Subcutaneous abdominal adipose tissue (tissue), 5 donors: ENCODE measurements around the gene NAP1L5.

Source experiments
- H3K27ac ChIP-seq: one replicate; pipeline ENCODE4 v1.7.0; 2013; ENCODE audit warnings: low read depth, mild to moderate bottlenecking, inconsistent platforms, low read length, moderate library complexity
- H3K27me3 ChIP-seq, 5 donors: one replicate each; pipeline ENCODE4 v1.7.0; 2013; ENCODE audit warnings: low read length in 5 of 5, inconsistent platforms in 1 of 5; ENCODE audit not compliant: control insufficient read depth in 5 of 5, insufficient read depth in 4 of 5
- H3K36me3 ChIP-seq, 5 donors: one replicate each; pipeline ENCODE4 v1.7.0; 2013; ENCODE audit warnings: low read length in 5 of 5; ENCODE audit not compliant: control insufficient read depth in 5 of 5, insufficient read depth in 5 of 5
- H3K4me1 ChIP-seq, 5 donors: one replicate each; pipeline ENCODE4 v1.7.0; 2013; ENCODE audit warnings: low read length in 5 of 5, mild to moderate bottlenecking in 3 of 5, moderate library complexity in 1 of 5; ENCODE audit not compliant: control insufficient read depth in 5 of 5, insufficient read depth in 5 of 5
- H3K4me3 ChIP-seq, 5 donors: one replicate each; pipeline ENCODE4 v1.7.0; 2013; ENCODE audit warnings: low read length in 5 of 5, low read depth in 1 of 5
- H3K9ac ChIP-seq, 5 donors: one replicate each; pipeline ENCODE4 v1.7.0; 2013; ENCODE audit warnings: low read length in 5 of 5, mild to moderate bottlenecking in 4 of 5, moderate library complexity in 3 of 5
- H3K9me3 ChIP-seq, 5 donors: one replicate each; pipeline ENCODE4 v1.7.0; 2013; ENCODE audit warnings: low read length in 5 of 5; ENCODE audit not compliant: control insufficient read depth in 5 of 5
- donor health status: healthy.
- donor health status: healthy.
- donor health status: healthy.
- donor health status: healthy.
- donor health status: healthy.

The NAP1L5 gene

DNA sequence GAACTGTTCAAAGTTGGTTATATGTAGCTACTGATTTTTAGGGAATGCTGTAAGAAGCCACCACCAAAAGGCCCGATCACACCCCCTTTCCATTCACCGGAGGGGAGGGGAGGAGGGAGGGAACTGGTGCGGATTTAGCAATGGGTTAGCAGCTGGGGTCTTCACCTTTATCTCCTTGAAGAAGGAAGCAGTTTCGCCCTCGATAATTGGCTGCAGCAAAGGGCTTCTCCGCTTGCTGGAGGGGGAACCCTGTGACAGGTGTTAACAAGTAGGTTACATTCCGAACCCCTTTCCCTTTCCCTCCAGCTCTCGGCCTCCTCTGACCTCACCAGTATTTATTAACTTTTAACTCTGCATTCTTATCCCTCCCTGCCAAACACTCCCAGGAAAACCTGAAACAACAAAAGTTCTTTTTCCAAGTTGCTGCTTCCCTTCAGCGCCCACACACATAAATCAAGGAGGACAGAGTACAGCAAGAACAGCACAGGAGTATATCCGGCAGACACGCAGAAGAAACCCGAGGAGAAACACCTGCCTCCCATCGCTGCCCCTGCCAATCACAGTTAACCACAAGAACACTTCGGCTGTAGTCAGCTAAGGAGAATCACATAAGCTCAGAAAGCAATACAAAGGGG, 39.8 kb upstream of the NAP1L5 start:
- Histone ChIP-seq H3K9ac (peak overlapping the region in 1 of 5 donors; percentile 6), H3K9me3 (no peaks in the 10 kb centered on the region), H3K27ac (peak overlapping the region; percentile 53), H3K36me3 (peaks cover 34 to 85% (median 56%) of the 10 kb centered on the region in 5 donors), H3K4me1 (peaks cover 0 to 56% (median 24%) of the 10 kb centered on the region in 5 donors), H3K27me3 (no peaks in the 10 kb centered on the region), H3K4me3 (no peak overlapping the region)

DNA sequence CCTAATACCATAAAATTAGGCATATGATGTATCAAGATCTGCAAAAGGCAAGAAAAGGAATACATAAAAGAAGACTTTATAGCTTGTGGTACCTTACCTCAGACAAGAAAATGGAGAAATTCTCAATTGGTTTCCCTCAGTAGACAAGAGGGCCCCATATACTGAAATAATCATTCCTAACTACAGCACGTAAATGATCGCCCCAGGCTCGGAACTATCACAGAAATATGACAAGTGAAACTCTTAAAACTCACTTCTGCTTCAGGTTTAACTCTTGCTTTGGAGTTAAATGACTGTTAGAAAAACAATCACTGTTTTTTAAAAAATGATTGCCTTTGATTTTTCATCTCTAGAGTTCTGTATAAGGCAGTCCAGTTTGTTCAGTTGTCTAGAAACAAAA, 38.6 kb upstream of the NAP1L5 start:
- Histone ChIP-seq H3K27ac (peak overlapping the region; percentile 57), H3K9ac (no peak overlapping the region)

DNA sequence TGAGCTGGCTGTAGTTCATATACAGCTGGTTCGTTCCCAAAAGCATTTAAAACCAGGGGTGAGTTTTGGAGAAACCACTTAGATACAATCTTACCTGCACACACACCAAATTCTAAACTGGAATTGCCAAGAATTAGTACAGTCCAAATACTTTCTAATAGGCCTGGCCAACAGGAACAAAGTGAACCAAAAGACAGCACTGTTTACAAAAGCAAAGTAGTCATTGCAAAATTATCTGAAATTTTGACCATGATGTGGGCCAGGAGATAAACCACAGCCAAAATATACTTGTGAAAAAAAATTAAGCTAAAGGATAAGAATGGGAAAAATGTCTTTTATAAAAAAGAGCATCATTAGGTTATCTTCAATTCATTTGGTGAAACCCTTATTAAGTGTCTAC, 37.9 kb upstream of the NAP1L5 start:
- Histone ChIP-seq H3K4me3 (no peak overlapping the region), H3K27ac (peak overlapping the region; percentile 57), H3K4me1 (peaks cover 0 to 61% (median 27%) of the 10 kb centered on the region in 5 donors), H3K36me3 (peaks cover 23 to 81% (median 59%) of the 10 kb centered on the region in 5 donors), H3K9me3 (no peaks in the 10 kb centered on the region), H3K27me3 (no peaks in the 10 kb centered on the region), H3K9ac (no peak overlapping the region)

More for the DNA sequence above, 38.6 kb upstream of the NAP1L5 start:
- Histone ChIP-seq H3K36me3 (peaks cover 30 to 81% (median 59%) of the 10 kb centered on the region in 5 donors), H3K27me3 (no peaks in the 10 kb centered on the region), H3K4me1 (peaks cover 0 to 60% (median 27%) of the 10 kb centered on the region in 5 donors), H3K4me3 (no peak overlapping the region), H3K9me3 (no peaks in the 10 kb centered on the region)

DNA sequence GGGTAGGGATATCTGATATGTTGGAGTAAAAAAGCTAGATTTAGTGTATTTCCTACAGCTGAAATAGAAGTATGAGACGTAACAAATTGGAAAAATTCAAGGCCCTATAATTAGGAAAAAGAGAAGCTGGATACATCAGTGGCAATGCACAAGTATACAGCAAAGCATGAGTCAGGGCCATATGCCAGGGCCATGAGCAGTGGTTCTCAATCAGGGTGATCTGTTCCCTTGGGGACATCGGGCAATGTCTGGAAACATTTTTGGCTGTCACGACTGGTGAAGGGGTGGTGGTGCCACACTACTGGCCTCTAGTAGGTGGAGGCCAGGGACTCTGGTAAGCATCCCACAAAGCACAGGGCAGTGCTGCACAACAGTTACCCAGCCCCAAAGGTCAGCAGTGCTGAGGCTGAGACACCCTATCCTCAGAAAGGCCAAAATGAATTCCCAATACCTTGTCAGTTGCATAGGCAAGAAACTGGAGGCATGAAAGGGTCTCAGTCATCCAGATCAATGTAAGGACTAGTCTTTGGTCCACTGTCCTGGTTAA, 36.8 kb upstream of the NAP1L5 start:
- peak overlapping the region in 1 of 5 donors; percentile 23 for H3K9ac ChIP-seq
- H3K27me3 ChIP-seq, result no peaks in the 10 kb centered on the region
- peaks cover 0 to 59% (median 28%) of the 10 kb centered on the region in 5 donors for H3K4me1 ChIP-seq
- H3K27ac ChIP-seq, result peak overlapping the region; percentile 57
- no peak overlapping the region for H3K4me3 ChIP-seq
- peaks cover 22 to 83% (median 57%) of the 10 kb centered on the region in 5 donors for H3K36me3 ChIP-seq
- no peaks in the 10 kb centered on the region for H3K9me3 ChIP-seq

DNA sequence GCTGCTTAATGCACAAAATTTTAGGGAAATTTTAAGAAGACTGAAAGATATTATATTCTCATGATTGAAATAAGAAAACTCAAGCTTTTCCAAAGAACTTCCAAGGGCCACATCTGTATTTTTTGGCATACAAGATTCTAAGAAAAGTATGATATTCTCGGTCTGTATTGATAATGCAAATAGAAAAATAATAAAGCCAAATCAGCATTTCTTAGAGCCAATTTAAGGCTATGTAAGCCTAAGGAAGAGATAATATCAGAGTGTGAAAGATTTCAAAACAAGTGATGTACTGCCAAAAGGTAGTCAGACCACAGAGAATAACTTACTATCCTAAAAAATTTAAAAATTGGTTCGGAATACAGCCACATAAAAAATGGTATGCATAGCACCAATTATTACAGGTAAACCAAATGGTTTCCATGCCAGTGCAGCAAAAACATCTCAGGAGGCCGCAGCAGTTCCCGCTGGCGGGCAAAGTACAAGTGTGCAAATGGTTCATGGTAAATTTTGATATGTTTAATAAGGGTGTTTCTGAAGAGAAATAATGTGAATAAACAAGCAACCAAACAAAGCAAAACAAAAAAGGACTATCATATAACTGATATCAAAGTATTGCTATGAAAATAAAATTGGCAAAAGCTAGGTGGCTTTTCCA, 35.2 kb upstream of the NAP1L5 start:
- Histone ChIP-seq H3K27ac (no peak overlapping the region), H3K4me1 (peaks cover 3 to 62% (median 35%) of the 10 kb centered on the region in 5 donors), H3K9ac (no peak overlapping the region), H3K9me3 (no peaks in the 10 kb centered on the region), H3K4me3 (no peak overlapping the region), H3K27me3 (no peaks in the 10 kb centered on the region), H3K36me3 (peaks cover 19 to 80% (median 57%) of the 10 kb centered on the region in 5 donors)

DNA sequence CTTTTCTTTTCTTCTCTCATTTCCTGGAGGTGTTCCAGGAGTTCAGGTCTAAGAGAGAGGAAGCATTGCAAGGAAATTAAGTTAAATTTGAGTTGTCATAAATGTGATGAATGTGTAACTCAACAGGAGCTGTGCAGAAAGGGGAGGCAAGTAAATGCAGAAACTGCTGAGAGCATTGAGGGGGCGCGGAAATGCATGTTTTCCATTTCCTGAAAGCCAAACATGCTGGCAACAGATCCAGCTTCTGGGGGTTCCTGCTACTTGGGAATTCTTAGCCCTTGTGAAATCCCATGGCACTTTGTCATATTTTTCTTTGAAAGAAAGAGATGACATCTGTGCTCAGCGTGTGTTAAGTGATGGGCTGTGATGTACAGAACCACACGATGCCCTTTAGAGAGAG, 33.8 kb upstream of the NAP1L5 start:
- H3K4me1 ChIP-seq, result peaks cover 6 to 62% (median 39%) of the 10 kb centered on the region in 5 donors
- no peak overlapping the region for H3K4me3 ChIP-seq
- no peak overlapping the region for H3K9ac ChIP-seq
- no peak overlapping the region for H3K27ac ChIP-seq
- no peaks in the 10 kb centered on the region for H3K27me3 ChIP-seq
- peaks cover 24 to 81% (median 59%) of the 10 kb centered on the region in 5 donors for H3K36me3 ChIP-seq
- no peaks in the 10 kb centered on the region for H3K9me3 ChIP-seq

DNA sequence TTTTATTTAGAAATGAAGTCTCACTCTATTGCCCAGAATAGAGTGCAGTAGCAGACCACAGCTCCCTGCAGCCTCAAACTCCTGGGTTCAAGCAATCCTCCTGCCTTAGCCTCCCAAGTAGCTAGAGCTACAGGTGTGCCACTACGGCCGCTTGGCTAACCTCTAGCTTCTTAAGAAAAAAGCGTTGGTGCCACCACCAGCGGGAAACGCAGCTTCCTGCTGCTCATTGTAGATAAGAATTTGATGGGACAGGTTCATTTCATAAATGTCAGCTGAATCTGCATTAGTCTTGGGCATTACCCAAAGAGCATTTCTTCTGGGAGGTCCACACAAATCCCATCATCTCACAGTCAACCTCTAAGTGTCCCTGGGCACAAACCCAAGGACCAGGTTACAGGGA, 33.2 kb upstream of the NAP1L5 start:
- Histone ChIP-seq H3K27me3 (no peaks in the 10 kb centered on the region), H3K4me1 (peaks cover 6 to 56% (median 42%) of the 10 kb centered on the region in 5 donors), H3K27ac (no peak overlapping the region), H3K9me3 (no peaks in the 10 kb centered on the region), H3K9ac (no peak overlapping the region), H3K4me3 (no peak overlapping the region), H3K36me3 (peaks cover 24 to 82% (median 59%) of the 10 kb centered on the region in 5 donors)

DNA sequence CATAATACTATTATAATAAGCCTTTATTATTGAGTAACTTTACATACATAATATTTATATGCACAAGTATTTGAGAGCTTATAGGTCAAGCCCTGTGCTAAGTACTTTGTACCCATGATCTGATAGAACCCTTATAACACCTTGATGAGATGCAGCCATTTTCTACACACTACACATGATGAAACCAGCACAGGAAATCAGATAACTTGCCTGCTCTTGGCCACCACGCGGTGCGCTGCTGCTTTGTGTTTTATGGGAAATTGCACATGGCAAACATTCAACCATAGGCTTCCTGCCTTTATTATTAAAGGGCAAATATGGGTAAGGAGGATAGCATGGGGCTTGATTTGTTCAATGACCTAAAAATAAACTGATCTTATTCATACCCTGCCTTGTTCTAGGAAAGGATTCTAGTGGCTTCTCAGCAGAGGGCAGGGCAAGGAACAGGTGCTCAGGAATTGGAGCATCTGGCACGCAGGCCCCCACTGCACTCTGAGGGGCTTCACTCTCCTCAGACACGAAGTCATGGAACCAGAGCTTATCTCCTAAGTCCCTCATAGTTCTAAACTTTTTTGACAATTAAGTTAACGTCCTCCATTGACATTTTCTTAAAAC, 31.6 kb upstream of the NAP1L5 start:
- no peak overlapping the region for H3K4me3 ChIP-seq
- H3K27me3 ChIP-seq, result no peaks in the 10 kb centered on the region
- H3K27ac ChIP-seq, result peak overlapping the region; percentile 65
- no peaks in the 10 kb centered on the region for H3K9me3 ChIP-seq
- peaks cover 25 to 80% (median 59%) of the 10 kb centered on the region in 5 donors for H3K36me3 ChIP-seq
- H3K9ac ChIP-seq, result no peak overlapping the region
- peaks cover 6 to 53% (median 39%) of the 10 kb centered on the region in 5 donors for H3K4me1 ChIP-seq

DNA sequence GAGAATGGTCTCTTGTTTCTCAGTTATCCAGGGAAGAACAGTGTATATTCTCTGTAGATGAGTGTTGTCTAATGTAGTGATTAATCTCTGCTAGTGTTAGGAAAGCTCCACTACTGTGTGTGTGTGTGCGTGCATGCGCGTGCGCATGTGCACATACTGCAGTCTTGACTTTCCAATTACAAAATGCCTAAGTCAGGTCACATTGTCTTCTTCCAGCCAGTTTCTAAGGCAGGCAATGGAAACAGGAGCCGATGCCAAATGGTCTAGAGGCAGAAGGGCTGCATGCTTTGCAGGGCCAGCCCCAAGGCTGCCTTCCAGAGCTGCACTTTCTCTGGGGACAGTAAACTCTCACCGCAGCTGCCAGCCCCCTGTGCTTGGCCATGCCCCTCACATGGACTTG, 30.5 kb upstream of the NAP1L5 start:
- Histone ChIP-seq H3K9ac (peak overlapping the region in 1 of 5 donors; percentile 10), H3K36me3 (peaks cover 22 to 78% (median 62%) of the 10 kb centered on the region in 5 donors)

More for the DNA sequence above, 30.5 kb upstream of the NAP1L5 start:
- Histone ChIP-seq H3K4me1 (peaks cover 6 to 63% (median 48%) of the 10 kb centered on the region in 5 donors), H3K27ac (peak overlapping the region; percentile 65), H3K27me3 (no peaks in the 10 kb centered on the region), H3K4me3 (no peak overlapping the region), H3K9me3 (no peaks in the 10 kb centered on the region)
